Neutrophil (primary cell): ENCODE measurements around the gene PTAFR.

Experiments
- H3K27ac ChIP-seq: fragments of 200-600 bp; sonication (generic); 2 replicates; pipeline ENCODE4 v1.5.1; 2016; ENCODE audit warnings: mild to moderate bottlenecking, moderate library complexity
- H3K27me3 ChIP-seq: fragments of 200-600 bp; sonication (generic); 2 replicates; pipeline ENCODE4 v1.6.0; 2016; ENCODE audit warnings: mild to moderate bottlenecking
- H3K36me3 ChIP-seq: fragments of 200-600 bp; sonication (generic); 2 replicates; pipeline ENCODE4 v1.5.1; 2017
- H3K4me1 ChIP-seq, 2 experiments: fragments of 200-600 bp in 1 of 2; sonication (generic) in 1 of 2; 1 replicate in 1 of 2; 2 replicates in 1 of 2; pipeline versions ENCODE4 v1.5.1 to v1.6.1; 2013 to 2016; ENCODE audit warnings: low read depth in 1 of 2, low read length in 1 of 2, mild to moderate bottlenecking in 1 of 2, moderate library complexity in 1 of 2; ENCODE audit not compliant: control insufficient read depth in 1 of 2, insufficient read depth in 1 of 2
- H3K4me3 ChIP-seq, 2 experiments: fragments of 200-600 bp in 1 of 2; sonication (generic) in 1 of 2; 1 replicate in 1 of 2; 2 replicates in 1 of 2; pipeline ENCODE4 v1.5.1; 2013 to 2016; ENCODE audit warnings: low read depth in 1 of 2, low read length in 1 of 2, mild to moderate bottlenecking in 1 of 2, moderate library complexity in 1 of 2
- H3K9me3 ChIP-seq: fragments of 200-600 bp; sonication (generic); 2 replicates; pipeline ENCODE4 v1.5.1; 2016
- CTCF ChIP-seq: fragments of 200-600 bp; sonication (generic); IDR thresholded peaks from 2 replicates; pipeline ENCODE4 v1.5.1; 2016; ENCODE audit warnings: antibody characterized with exemption

PTAFR gene

GRCh38 chr1:28156821-28157220, 19.7 kb downstream of the PTAFR start:
- H3K4me3 ChIP-seq, result peak overlapping the region; percentile 22 to 39
- no peak for TF ChIP-seq CTCF
- H3K9me3 ChIP-seq, result no peaks in the 10 kb centered on the region
- peaks cover 90 to 100% of the 10 kb centered on the region in 2 experiments for H3K4me1 ChIP-seq
- H3K36me3 ChIP-seq, result peaks cover 32% of the 10 kb centered on the region
- peak overlapping the region; percentile 77 for H3K27ac ChIP-seq
- no peaks in the 10 kb centered on the region for H3K27me3 ChIP-seq

- no peak overlapping the region for H3K4me3 ChIP-seq
- H3K27ac ChIP-seq, result peak overlapping the region; percentile 77
- no peaks in the 10 kb centered on the region for H3K27me3 ChIP-seq
- TF ChIP-seq CTCF, result no peak
- peaks cover 40% of the 10 kb centered on the region for H3K36me3 ChIP-seq
- H3K4me1 ChIP-seq, result peaks cover 79 to 89% of the 10 kb centered on the region in 2 experiments
- no peaks in the 10 kb centered on the region for H3K9me3 ChIP-seq
Observed at GRCh38 chr1:28155628-28156027, 20.9 kb downstream of the PTAFR start.

- H3K27ac ChIP-seq, result peak overlapping the region; percentile 77
- no peak for TF ChIP-seq CTCF
- peaks cover 55% of the 10 kb centered on the region for H3K36me3 ChIP-seq
- peak overlapping the region; percentile 6 to 41 for H3K4me3 ChIP-seq
- H3K27me3 ChIP-seq, result no peaks in the 10 kb centered on the region
- H3K9me3 ChIP-seq, result peaks cover 3% of the 10 kb centered on the region
- peaks cover 64 to 74% of the 10 kb centered on the region in 2 experiments for H3K4me1 ChIP-seq
Observed at GRCh38 chr1:28154078-28154594, 22.4 kb downstream of the PTAFR start.

- H3K36me3 ChIP-seq, result peaks cover 69% of the 10 kb centered on the region
- no peak overlapping the region for H3K4me3 ChIP-seq
- peaks cover 35 to 49% of the 10 kb centered on the region in 2 experiments for H3K4me1 ChIP-seq
- no peaks in the 10 kb centered on the region for H3K27me3 ChIP-seq
- TF ChIP-seq CTCF, result no peak
- peaks cover 3% of the 10 kb centered on the region for H3K9me3 ChIP-seq
- peak overlapping the region; percentile 12 for H3K27ac ChIP-seq
Observed at GRCh38 chr1:28150125-28150780, 26.2 kb downstream of the PTAFR start.

GRCh38 chr1:28148880-28149195, 27.7 kb downstream of the PTAFR start:
- H3K4me1 ChIP-seq, result peaks cover 32 to 44% of the 10 kb centered on the region in 2 experiments
- H3K27me3 ChIP-seq, result no peaks in the 10 kb centered on the region

More at GRCh38 chr1:28148880-28149195, 27.7 kb downstream of the PTAFR start:
- no peak overlapping the region for H3K4me3 ChIP-seq
- H3K9me3 ChIP-seq, result peaks cover 3% of the 10 kb centered on the region
- TF ChIP-seq CTCF, result no peak
- peak overlapping the region; percentile 68 for H3K27ac ChIP-seq
- peaks cover 63% of the 10 kb centered on the region for H3K36me3 ChIP-seq
